OCI-LY1 (cell line): ENCODE results near the gene ZFP91.

ENCODE experiments used
- EZH2 ChIP-seq: fragments of 200-600 bp; sonication (generic), shearing (Covaris generic); IDR thresholded peaks from 2 replicates; pipeline ENCODE4 v1.8.0; 2017; ENCODE audit warnings: borderline replicate concordance, mixed run types, mild to moderate bottlenecking, antibody characterized with exemption, low read length, moderate library complexity, mixed read lengths
- TF ChIP-seq, protein P1 (sequence below): fragments of 200-600 bp; sonication (generic), shearing (Covaris generic); IDR thresholded peaks from 2 replicates; pipeline ENCODE4 v1.5.1; 2017; ENCODE audit warnings: mild to moderate bottlenecking, antibody characterized with exemption, low read length, moderate library complexity, mixed read lengths

DNA sequence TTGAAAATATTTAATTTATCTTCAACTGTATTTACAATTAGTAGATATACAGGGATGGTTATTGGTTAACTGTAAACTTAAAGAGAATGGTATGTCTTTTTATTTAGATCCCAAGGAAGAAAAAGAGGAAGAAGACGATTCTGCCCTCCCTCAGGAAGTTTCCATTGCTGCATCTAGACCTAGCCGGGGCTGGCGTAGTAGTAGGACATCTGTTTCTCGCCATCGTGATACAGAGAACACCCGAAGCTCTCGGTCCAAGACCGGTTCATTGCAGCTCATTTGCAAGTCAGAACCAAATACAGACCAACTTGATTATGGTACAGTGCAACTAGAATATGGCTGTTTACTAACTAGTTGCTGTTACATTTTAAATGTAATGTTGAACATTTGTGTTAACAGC lies 30.9 kb downstream of the ZFP91 start:
- TF ChIP-seq, protein P1, sequence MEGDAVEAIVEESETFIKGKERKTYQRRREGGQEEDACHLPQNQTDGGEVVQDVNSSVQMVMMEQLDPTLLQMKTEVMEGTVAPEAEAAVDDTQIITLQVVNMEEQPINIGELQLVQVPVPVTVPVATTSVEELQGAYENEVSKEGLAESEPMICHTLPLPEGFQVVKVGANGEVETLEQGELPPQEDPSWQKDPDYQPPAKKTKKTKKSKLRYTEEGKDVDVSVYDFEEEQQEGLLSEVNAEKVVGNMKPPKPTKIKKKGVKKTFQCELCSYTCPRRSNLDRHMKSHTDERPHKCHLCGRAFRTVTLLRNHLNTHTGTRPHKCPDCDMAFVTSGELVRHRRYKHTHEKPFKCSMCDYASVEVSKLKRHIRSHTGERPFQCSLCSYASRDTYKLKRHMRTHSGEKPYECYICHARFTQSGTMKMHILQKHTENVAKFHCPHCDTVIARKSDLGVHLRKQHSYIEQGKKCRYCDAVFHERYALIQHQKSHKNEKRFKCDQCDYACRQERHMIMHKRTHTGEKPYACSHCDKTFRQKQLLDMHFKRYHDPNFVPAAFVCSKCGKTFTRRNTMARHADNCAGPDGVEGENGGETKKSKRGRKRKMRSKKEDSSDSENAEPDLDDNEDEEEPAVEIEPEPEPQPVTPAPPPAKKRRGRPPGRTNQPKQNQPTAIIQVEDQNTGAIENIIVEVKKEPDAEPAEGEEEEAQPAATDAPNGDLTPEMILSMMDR, result no peak
- no peak for TF ChIP-seq EZH2
